HCT116 (cell line): ENCODE results near the gene KIF26B. TPM values are rescaled to one million over a fixed set of nuclear protein-coding genes. Genes with fewer than 3 reads are reported as not detected.

Experiments
- ATAC-seq: fragments of 200-7000 bp; cut with Tn5 transposase; 2 replicates; pipeline ENCODE4 v1.9.1; 2020; ENCODE audit warnings: mild to moderate bottlenecking, moderate library complexity
- BruUV-seq: library from RNA; stranded (reverse); fragments of 400-500 nt; replicated peaks from 2 replicates; lab custom pipeline; 2021; lab: Mats Ljungman, UMichigan
- CTCF ChIA-PET: fragments of 300-600 bp; sonication (Branson Sonifier 250); formaldehyde crosslinking; loops from one replicate; lab custom pipeline; 2021; ENCODE audit warnings: antibody characterized with exemption; lab: Charles Lee
- POLR2A ChIA-PET: fragments of 300-600, 350-600 bp; sonication (Branson Sonifier 250); formaldehyde crosslinking; loops from one replicate; lab custom pipeline; 2021; ENCODE audit warnings: antibody characterized with exemption; lab: Charles Lee
- RAD21 ChIA-PET, 2 experiments: fragments of 300-600 bp; sonication (Branson Sonifier 250); formaldehyde crosslinking; loops; one replicate each; lab custom pipeline; 2023; ENCODE audit warnings: low total read pairs in 2 of 2; ENCODE audit not compliant: uncharacterized antibody in 2 of 2, unreplicated experiment in 2 of 2, low non-redundant PET in 1 of 2; lab: Charles Lee
- DNase-seq: peaks from one replicate; pipeline ENCODE4 v3.0.0-alpha.2; 2010; ENCODE audit warnings: low read depth, low spot score
- H2AFZ ChIP-seq: fragments of 200-600 bp; shearing (Covaris generic), sonication (generic); 2 replicates; pipeline ENCODE4 v1.6.1; 2017; ENCODE audit warnings: low read depth, mixed run types, mixed read lengths, antibody characterized with exemption, low read length; ENCODE audit not compliant: poor library complexity, severe bottlenecking
- H3K27ac ChIP-seq: 2 replicates; pipeline ENCODE4 v1.5.1; 2012; ENCODE audit warnings: low read depth, low read length
- H3K27me3 ChIP-seq: fragments of 200-600 bp; sonication (generic); 2 replicates; pipeline ENCODE4 v1.6.1; 2016; ENCODE audit warnings: mixed run types, low read length, mixed read lengths; ENCODE audit not compliant: insufficient read depth
- H3K36me3 ChIP-seq, 2 experiments: fragments of 200-500 bp in 1 of 2; fragments of 200-600 bp in 1 of 2; sonication (Bioruptor generic) in 1 of 2; sonication (generic) in 1 of 2; 2 replicates each; pipeline versions ENCODE4 v1.5.1 to v1.6.1; 2014 to 2016; ENCODE audit warnings: low read length in 2 of 2, inconsistent platforms in 1 of 2, mixed read lengths in 1 of 2, mixed run types in 1 of 2; ENCODE audit not compliant: insufficient read depth in 2 of 2, control insufficient read depth in 1 of 2
- H3K4me1 ChIP-seq, 2 experiments: fragments of 200-600 bp in 1 of 2; sonication (generic) in 1 of 2; 2 replicates each; pipeline versions ENCODE4 v1.5.1 to v1.6.1; 2012 to 2017; ENCODE audit warnings: low read length in 2 of 2, inconsistent platforms in 1 of 2, mild to moderate bottlenecking in 1 of 2, mixed read lengths in 1 of 2, mixed run types in 1 of 2, moderate library complexity in 1 of 2; ENCODE audit not compliant: insufficient read depth in 2 of 2, control insufficient read depth in 1 of 2
- H3K4me2 ChIP-seq: fragments of 200-600 bp; sonication (generic); 2 replicates; pipeline ENCODE4 v1.6.1; 2017; ENCODE audit warnings: mixed run types, low read length, mixed read lengths
- H3K4me3 ChIP-seq, 2 experiments: fragments of 200-600 bp in 1 of 2; sonication (generic) in 1 of 2; replicated peaks in 1 of 2; 2 replicates each; pipeline ENCODE4 v1.5.1; 2011 to 2016; ENCODE audit warnings: low read length in 2 of 2, control low read depth in 1 of 2, low read depth in 1 of 2, mild to moderate bottlenecking in 1 of 2, mixed read lengths in 1 of 2, mixed run types in 1 of 2
- H3K79me2 ChIP-seq: fragments of 200-600 bp; sonication (generic); 2 replicates; pipeline ENCODE4 v1.6.1; 2017; ENCODE audit warnings: mild to moderate bottlenecking, mixed run types, low read length, moderate library complexity, mixed read lengths; ENCODE audit not compliant: insufficient read depth
- H3K9ac ChIP-seq: fragments of 200-600 bp; sonication (generic); 2 replicates; pipeline ENCODE4 v1.6.1; 2016; ENCODE audit warnings: low read length, mixed read lengths
- H3K9me2 ChIP-seq: fragments of 200-600 bp; sonication (generic), shearing (Covaris generic); 2 replicates; pipeline ENCODE4 v1.6.1; 2017; ENCODE audit warnings: mixed run types, mild to moderate bottlenecking, moderate library complexity; ENCODE audit not compliant: insufficient read depth
- H3K9me3 ChIP-seq, 2 experiments: fragments of 200-500 bp in 1 of 2; fragments of 200-600 bp in 1 of 2; sonication (Bioruptor generic) in 1 of 2; sonication (generic) in 1 of 2; 2 replicates each; pipeline ENCODE4 v1.6.1; 2014 to 2017; ENCODE audit warnings: low read length in 2 of 2, mixed read lengths in 2 of 2, inconsistent platforms in 1 of 2, low read depth in 1 of 2, mild to moderate bottlenecking in 1 of 2, mixed run types in 1 of 2, moderate library complexity in 1 of 2; ENCODE audit not compliant: control insufficient read depth in 1 of 2, insufficient read depth in 1 of 2
- H4K20me1 ChIP-seq: fragments of 200-600 bp; sonication (generic), shearing (Covaris generic); 2 replicates; pipeline ENCODE4 v1.6.1; 2017; ENCODE audit warnings: mixed run types, mild to moderate bottlenecking, moderate library complexity; ENCODE audit not compliant: insufficient read depth
- ATF3 ChIP-seq: IDR thresholded peaks from 2 replicates; pipeline ENCODE4 v1.6.1; 2012
- CEBPB ChIP-seq: IDR thresholded peaks from 2 replicates; pipeline ENCODE4 v1.6.1; 2012; ENCODE audit warnings: low read depth
- CTCF ChIP-seq, 3 experiments: fragments of 200-600 bp in 1 of 3; sonication (generic) in 1 of 3; IDR thresholded peaks in 2 of 3; conservative IDR thresholded peaks in 1 of 3; 2 replicates each; pipeline ENCODE4 v1.5.1; 2012 to 2017; ENCODE audit warnings: low read depth in 2 of 3, low read length in 2 of 3, antibody characterized with exemption in 1 of 3, borderline replicate concordance in 1 of 3, control low read depth in 1 of 3, mild to moderate bottlenecking in 1 of 3, mixed read lengths in 1 of 3, mixed run types in 1 of 3, moderate library complexity in 1 of 3; ENCODE audit not compliant: insufficient read depth in 1 of 3
- EGR1 ChIP-seq: IDR thresholded peaks from 2 replicates; pipeline ENCODE4 v1.6.1; 2012; ENCODE audit warnings: low read depth
- ELF1 ChIP-seq: IDR thresholded peaks from 2 replicates; pipeline ENCODE4 v1.6.1; 2012; ENCODE audit warnings: low read depth, borderline replicate concordance
- FOSL1 ChIP-seq: IDR thresholded peaks from 2 replicates; pipeline ENCODE4 v1.6.1; 2012; ENCODE audit warnings: low read depth
- MAX ChIP-seq: IDR thresholded peaks from 2 replicates; pipeline ENCODE4 v1.6.1; 2012
- POLR2A ChIP-seq: IDR thresholded peaks from 2 replicates; pipeline ENCODE4 v1.7.0; 2011; ENCODE audit warnings: borderline replicate concordance; ENCODE audit not compliant: insufficient read depth, insufficient read length; ENCODE audit errors: extremely low read depth
- POLR2AphosphoS5 ChIP-seq: IDR thresholded peaks from 2 replicates; pipeline ENCODE4 v1.6.1; 2011; ENCODE audit warnings: mild to moderate bottlenecking, low read depth, low read length, moderate library complexity
- REST ChIP-seq: IDR thresholded peaks from 2 replicates; pipeline ENCODE4 v1.6.1; 2012; ENCODE audit warnings: low read depth
- SIN3A ChIP-seq: IDR thresholded peaks from 2 replicates; pipeline ENCODE4 v1.6.1; 2012; ENCODE audit warnings: low read depth
- SP1 ChIP-seq: IDR thresholded peaks from 2 replicates; pipeline ENCODE4 v1.6.1; 2012; ENCODE audit warnings: low read depth
- SRF ChIP-seq: IDR thresholded peaks from 2 replicates; pipeline ENCODE4 v1.6.1; 2012; ENCODE audit warnings: low read depth
- intact Hi-C: fragments of 100-400 bp; cut with micrococcal nuclease; formaldehyde crosslinking; loops from 2 replicates; pipeline ENCODE4 v1.10.0; 2022
- total RNA-seq: library from RNA; stranded (reverse); gene quantifications from one replicate; pipeline ENCODE4 v1.2.1, GENCODE V29; 2021; ENCODE audit not compliant: unreplicated experiment

KIF26B gene
- total RNA-seq, 1 experiment from 2014 or later: 0.49 TPM

GRCh38 chr1:245715291-245715701, 560.5 kb downstream of the KIF26B start:
- Histone ChIP-seq H3K9ac (no peak overlapping the region), H3K9me2 (no peaks in the 10 kb centered on the region), H3K79me2 (no peaks in the 10 kb centered on the region), H3K27me3 (no peaks in the 10 kb centered on the region), H3K9me3 (no peaks in the 10 kb centered on the region), H3K27ac (no peak overlapping the region), H2AFZ (no peak overlapping the region), H3K4me3 (no peak overlapping the region), H4K20me1 (no peaks in the 10 kb centered on the region), H3K4me1 (peaks cover 0 to 6% of the 10 kb centered on the region in 2 experiments; a peak in 2 of 4 replicates), H3K36me3 (no peaks in the 10 kb centered on the region), H3K4me2 (no peak overlapping the region)
- intact Hi-C loops: no loop called here
- TF ChIP-seq CEBPB (no peak), SRF (no peak), SP1 (no peak), ATF3 (no peak), MAX (no peak), POLR2A (no peak)
- ChIA-PET RAD21 (no interaction called here), POLR2A (no interaction called here), CTCF (no interaction called here)
- no peak for DNase-seq
- ATAC-seq: no peak
- no TSS peak for BruUV-seq

- Histone ChIP-seq H3K79me2 (no peaks in the 10 kb centered on the region), H4K20me1 (no peaks in the 10 kb centered on the region), H3K4me2 (no peak overlapping the region), H3K4me1 (peaks cover 0 to 6% of the 10 kb centered on the region in 2 experiments; a peak in 2 of 4 replicates), H3K27me3 (no peaks in the 10 kb centered on the region), H3K9me2 (no peaks in the 10 kb centered on the region), H3K27ac (no peak overlapping the region), H3K9me3 (no peaks in the 10 kb centered on the region), H3K4me3 (no peak overlapping the region), H2AFZ (no peak overlapping the region), H3K9ac (no peak overlapping the region), H3K36me3 (no peaks in the 10 kb centered on the region)
- ATAC-seq (peak; percentile 25; the same call in 1 of the 2 replicates), DNase-seq (peak; percentile 26)
- intact Hi-C loops: no loop called here
- no TSS peak for BruUV-seq
- ChIA-PET POLR2A (no interaction called here), RAD21 (interaction anchor here in 1 of 2 experiments (0.6 kb wide), 1 partner anchor 26 kb away, joined by 4 read pairs; no protein-coding TSS in a partner anchor), CTCF (no interaction called here)
- TF ChIP-seq FOSL1: 0 out of 2 replicates have a peak, but pooled peaks have one; percentile 23
- no peak for TF ChIP-seq POLR2AphosphoS5
- TF ChIP-seq SP1: 0 out of 2 replicates have a peak, but pooled peaks have one; percentile 26
- TF ChIP-seq CTCF (IDR thresholded peaks at IDR 0.05 in 2 of 3, conservative IDR thresholded peaks at IDR 0.05 in 1 of 3; ENCODE audit: borderline replicate concordance in 1 of 3, insufficient read depth in 1 of 3, low read depth in 2 of 3, low read length in 2 of 3): no peak
- no peak for TF ChIP-seq REST
- no peak for TF ChIP-seq SIN3A
- no peak for TF ChIP-seq ELF1
- no peak for TF ChIP-seq EGR1
- TF ChIP-seq CEBPB: peak; percentile 73
Measured at GRCh38 chr1:245715970-245716369, 561.2 kb downstream of the KIF26B start.
